ENCODE data around the gene B3GNT2. TPM values are rescaled to one million over a fixed set of nuclear protein-coding genes. Genes with fewer than 3 reads are reported as not detected.
A peak's percentile ranks its signal among the peaks of the same experiment; 100 is the strongest.

B3GNT2 gene
- total and polyA plus RNA-seq, 9 of the 15 experiments (the other 6 are each of a cell fraction or from before 2014, with no cell fraction given) = 6.0 to 38.9 (median 25.0) TPM

DNA sequence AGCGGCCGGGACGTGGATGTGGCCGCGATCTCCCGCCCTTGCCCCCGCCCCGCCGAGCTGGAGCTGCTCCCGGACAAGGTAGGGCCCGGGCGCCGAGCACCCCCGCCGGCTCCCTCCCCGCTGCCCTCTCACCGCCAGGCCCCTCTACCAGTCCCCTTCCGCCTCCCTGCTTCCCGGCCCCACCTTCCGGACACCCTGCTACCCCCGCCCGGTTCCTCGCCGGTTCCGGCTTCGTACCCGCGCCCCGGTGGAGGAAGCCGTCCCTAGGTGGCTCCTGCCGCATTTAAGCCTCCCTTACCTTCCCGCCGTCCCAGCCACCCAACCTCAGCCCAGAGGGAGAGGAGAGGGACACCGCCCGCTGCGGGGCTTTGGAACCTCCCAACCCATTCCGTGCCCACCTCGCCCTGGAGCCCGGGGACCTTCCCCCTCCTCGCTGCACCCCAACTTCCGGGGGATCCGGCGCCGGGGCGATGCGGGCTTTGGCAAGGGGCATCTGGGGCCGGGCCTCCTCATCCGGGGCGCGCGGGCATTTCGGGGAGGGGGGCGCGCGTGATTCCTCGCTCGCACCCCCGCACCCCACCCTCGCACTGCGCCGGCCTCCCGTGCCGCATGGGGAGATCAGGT is 475 bp downstream of the B3GNT2 start (continued):
- TF ChIP-seq, protein P1, sequence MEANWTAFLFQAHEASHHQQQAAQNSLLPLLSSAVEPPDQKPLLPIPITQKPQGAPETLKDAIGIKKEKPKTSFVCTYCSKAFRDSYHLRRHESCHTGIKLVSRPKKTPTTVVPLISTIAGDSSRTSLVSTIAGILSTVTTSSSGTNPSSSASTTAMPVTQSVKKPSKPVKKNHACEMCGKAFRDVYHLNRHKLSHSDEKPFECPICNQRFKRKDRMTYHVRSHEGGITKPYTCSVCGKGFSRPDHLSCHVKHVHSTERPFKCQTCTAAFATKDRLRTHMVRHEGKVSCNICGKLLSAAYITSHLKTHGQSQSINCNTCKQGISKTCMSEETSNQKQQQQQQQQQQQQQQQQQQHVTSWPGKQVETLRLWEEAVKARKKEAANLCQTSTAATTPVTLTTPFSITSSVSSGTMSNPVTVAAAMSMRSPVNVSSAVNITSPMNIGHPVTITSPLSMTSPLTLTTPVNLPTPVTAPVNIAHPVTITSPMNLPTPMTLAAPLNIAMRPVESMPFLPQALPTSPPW (CRISPR knock-in tag; IDR thresholded peaks at IDR 0.05) = peak; percentile 64
- TF ChIP-seq CTBP1 (IDR thresholded peaks at IDR 0.05; ENCODE audit: borderline replicate concordance) = 0 out of 2 replicates have a peak, but pooled peaks have one; percentile 35
- TF ChIP-seq, protein P2, sequence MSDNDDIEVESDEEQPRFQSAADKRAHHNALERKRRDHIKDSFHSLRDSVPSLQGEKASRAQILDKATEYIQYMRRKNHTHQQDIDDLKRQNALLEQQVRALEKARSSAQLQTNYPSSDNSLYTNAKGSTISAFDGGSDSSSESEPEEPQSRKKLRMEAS (CRISPR knock-in tag; IDR thresholded peaks at IDR 0.05) = peak; percentile 22; the same call in 1 of the 2 replicates
- TF ChIP-seq, protein P3, sequence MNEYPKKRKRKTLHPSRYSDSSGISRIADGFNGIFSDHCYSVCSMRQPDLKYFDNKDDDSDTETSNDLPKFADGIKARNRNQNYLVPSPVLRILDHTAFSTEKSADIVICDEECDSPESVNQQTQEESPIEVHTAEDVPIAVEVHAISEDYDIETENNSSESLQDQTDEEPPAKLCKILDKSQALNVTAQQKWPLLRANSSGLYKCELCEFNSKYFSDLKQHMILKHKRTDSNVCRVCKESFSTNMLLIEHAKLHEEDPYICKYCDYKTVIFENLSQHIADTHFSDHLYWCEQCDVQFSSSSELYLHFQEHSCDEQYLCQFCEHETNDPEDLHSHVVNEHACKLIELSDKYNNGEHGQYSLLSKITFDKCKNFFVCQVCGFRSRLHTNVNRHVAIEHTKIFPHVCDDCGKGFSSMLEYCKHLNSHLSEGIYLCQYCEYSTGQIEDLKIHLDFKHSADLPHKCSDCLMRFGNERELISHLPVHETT (CRISPR knock-in tag; conservative IDR thresholded peaks at IDR 0.05 in 1 of 2, IDR thresholded peaks at IDR 0.05 in 1 of 2) = 0 out of 4 replicates have a peak, but pooled peaks of 1 of the 2 experiments have one; percentile 49
- peak; percentile 56 for TF ChIP-seq RBFOX2 (IDR thresholded peaks at IDR 0.05; ENCODE audit: low read depth, low read length)
- TF ChIP-seq EGR1 (conservative IDR thresholded peaks at IDR 0.05) = peak; percentile 59
- no peak for TF ChIP-seq JUNB (CRISPR knock-in tag; conservative IDR thresholded peaks at IDR 0.05)
- 0 out of 2 replicates have a peak, but pooled peaks have one; percentile 26 for TF ChIP-seq ZNF165 (CRISPR knock-in tag; IDR thresholded peaks at IDR 0.05; ENCODE audit: borderline replicate concordance)
- TF ChIP-seq SMAD4 (CRISPR knock-in tag; conservative IDR thresholded peaks at IDR 0.05) = 0 out of 2 replicates have a peak, but pooled peaks have one; percentile 37
- TF ChIP-seq ZBTB2 (IDR thresholded peaks at IDR 0.05) = peak; percentile 32; the same call in 1 of the 2 replicates
- peak; percentile 45; the same call in 1 of the 2 replicates for TF ChIP-seq MTA3 (IDR thresholded peaks at IDR 0.05; ENCODE audit: borderline replicate concordance)
- TF ChIP-seq CCNT2 (IDR thresholded peaks at IDR 0.05; ENCODE audit: borderline replicate concordance, extremely low read depth, insufficient read length, low read depth, low read length) = peak; percentile 11
- peak; percentile 41; the same call in 1 of the 2 replicates for TF ChIP-seq ETV1 (tag; conservative IDR thresholded peaks at IDR 0.05; ENCODE audit: low read depth)
- TF ChIP-seq STAT5A (IDR thresholded peaks at IDR 0.05; ENCODE audit: borderline replicate concordance, low read length) = no peak
- TF ChIP-seq, protein P4, sequence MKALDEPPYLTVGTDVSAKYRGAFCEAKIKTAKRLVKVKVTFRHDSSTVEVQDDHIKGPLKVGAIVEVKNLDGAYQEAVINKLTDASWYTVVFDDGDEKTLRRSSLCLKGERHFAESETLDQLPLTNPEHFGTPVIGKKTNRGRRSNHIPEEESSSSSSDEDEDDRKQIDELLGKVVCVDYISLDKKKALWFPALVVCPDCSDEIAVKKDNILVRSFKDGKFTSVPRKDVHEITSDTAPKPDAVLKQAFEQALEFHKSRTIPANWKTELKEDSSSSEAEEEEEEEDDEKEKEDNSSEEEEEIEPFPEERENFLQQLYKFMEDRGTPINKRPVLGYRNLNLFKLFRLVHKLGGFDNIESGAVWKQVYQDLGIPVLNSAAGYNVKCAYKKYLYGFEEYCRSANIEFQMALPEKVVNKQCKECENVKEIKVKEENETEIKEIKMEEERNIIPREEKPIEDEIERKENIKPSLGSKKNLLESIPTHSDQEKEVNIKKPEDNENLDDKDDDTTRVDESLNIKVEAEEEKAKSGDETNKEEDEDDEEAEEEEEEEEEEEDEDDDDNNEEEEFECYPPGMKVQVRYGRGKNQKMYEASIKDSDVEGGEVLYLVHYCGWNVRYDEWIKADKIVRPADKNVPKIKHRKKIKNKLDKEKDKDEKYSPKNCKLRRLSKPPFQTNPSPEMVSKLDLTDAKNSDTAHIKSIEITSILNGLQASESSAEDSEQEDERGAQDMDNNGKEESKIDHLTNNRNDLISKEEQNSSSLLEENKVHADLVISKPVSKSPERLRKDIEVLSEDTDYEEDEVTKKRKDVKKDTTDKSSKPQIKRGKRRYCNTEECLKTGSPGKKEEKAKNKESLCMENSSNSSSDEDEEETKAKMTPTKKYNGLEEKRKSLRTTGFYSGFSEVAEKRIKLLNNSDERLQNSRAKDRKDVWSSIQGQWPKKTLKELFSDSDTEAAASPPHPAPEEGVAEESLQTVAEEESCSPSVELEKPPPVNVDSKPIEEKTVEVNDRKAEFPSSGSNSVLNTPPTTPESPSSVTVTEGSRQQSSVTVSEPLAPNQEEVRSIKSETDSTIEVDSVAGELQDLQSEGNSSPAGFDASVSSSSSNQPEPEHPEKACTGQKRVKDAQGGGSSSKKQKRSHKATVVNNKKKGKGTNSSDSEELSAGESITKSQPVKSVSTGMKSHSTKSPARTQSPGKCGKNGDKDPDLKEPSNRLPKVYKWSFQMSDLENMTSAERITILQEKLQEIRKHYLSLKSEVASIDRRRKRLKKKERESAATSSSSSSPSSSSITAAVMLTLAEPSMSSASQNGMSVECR (CRISPR knock-in tag; IDR thresholded peaks at IDR 0.05) = 0 out of 2 replicates have a peak, but pooled peaks have one; percentile 60

All from K562 (cell line).